HG02885 (cell line): ENCODE measurements around the gene ZNF780B.

Experiments used
- ATAC-seq: cut with Tn5 transposase; IDR thresholded peaks from one replicate; pipeline ENCODE4 v1.9.1; 2021; ENCODE audit warnings: mild to moderate bottlenecking; ENCODE audit not compliant: unreplicated experiment, poor library complexity

The ZNF780B gene

DNA sequence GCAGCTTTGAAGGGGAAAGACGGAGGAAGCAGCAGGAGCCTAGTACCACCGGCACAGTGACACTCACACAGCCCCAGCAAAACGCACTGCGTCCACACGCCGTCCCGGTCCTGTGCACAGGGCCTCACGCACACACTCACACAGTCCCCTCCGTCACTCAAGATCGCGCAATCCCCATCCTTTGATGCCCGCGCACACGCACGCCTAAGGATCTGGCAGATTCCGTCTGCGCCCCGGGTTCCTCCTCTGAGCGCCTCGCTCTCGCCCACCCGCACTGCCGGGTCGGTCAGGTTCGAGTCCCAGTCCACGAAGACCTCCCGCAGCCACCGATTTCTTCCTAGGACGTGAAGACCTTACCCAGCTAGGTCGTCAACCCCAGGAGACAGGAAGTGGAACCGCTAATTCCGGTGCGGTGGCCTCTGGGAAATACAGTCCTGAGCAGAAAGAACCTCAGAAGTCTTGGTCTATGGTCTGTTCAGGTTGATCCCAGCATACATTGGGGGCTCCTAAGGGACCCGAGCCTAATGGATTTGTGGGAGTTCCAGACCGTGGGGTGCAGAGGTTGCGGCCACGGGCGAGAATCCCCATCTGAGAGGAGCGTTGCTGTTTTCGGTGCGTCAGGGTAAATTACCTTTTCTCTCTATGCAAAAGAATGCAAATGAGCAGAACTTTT, at the start of gene ZNF780B:
ZNF780B (minus strand) TSS at position 400 of the 673 bp plus-strand sequence. CDS start 5,899 bp downstream, outside the sequence.
- ATAC-seq, result peak; percentile 79

DNA sequence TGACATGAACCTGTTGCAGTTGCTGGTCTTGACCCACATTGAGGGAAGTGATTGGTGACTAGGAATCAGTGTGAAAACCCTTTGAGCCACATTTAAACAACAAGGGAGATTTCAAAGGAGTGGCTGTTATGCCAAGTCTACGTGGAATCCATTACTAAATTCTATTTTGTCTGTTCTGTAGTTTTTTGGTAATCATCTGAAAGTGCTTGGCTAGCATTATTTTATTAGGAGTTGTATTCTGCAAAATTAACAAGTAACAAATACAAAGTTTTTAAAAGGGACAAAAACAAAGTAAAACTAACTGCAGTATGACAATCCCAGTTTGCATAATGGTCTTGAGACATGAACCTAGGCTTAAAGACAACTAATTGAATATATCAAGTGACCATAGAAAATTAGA, 48.7 kb upstream of the ZNF780B start:
- ATAC-seq, result no peak

DNA sequence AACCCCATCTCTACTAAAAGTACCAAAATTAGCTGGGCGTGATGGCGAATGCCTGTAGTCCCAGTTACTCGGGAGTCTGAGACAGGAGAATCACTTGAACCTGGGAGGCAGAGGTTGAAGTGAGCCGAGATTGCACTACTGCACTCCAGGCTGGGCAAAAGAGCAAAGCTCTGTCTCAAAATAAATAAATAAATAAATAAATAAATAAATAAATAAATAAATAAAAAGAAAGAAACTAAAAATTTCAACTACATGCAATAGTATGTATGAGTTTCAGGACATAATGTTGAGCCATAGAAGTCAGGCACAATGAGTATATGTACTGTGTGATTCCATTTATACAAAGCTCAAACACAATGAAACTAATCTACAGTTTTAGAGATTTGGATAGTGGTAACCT, 47.6 kb upstream of the ZNF780B start:
- no peak for ATAC-seq

DNA sequence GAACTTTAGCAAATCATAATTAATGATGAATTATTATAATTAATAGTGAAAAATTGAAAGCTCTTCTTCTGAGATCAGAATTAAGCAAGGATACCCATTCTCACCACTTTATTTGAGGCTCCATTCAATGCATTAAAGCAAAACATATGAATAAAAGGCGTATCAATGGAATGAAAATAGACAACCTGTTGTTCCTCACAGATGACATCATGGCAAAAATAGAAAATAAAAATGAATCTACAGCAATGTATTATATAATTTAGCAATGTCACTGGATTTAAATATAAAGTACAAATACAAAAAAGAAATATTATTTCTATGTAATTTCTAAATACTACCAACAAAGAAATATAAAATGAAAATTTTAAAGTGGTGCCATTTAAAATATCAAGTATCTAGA, 45.8 kb upstream of the ZNF780B start:
- no peak for ATAC-seq

DNA sequence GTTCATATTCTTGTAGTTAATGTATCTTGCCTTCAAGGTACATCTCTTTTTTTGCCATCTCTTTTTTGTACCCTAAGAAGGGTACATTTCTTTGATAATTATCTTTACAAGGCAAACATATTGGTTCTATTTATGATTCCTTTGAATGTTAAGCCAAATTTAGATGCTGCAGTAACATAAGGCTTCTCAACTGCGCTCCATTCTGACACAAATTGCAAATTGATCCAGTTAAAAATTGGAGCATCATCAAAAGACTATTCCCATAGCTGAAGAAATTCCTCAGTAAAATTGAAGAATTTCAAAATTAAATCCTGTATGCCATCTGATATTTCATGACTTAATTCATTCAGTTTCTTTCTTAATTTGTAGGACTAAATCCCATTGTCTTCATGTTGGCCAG, 37.4 kb upstream of the ZNF780B start:
- ATAC-seq, result no peak

DNA sequence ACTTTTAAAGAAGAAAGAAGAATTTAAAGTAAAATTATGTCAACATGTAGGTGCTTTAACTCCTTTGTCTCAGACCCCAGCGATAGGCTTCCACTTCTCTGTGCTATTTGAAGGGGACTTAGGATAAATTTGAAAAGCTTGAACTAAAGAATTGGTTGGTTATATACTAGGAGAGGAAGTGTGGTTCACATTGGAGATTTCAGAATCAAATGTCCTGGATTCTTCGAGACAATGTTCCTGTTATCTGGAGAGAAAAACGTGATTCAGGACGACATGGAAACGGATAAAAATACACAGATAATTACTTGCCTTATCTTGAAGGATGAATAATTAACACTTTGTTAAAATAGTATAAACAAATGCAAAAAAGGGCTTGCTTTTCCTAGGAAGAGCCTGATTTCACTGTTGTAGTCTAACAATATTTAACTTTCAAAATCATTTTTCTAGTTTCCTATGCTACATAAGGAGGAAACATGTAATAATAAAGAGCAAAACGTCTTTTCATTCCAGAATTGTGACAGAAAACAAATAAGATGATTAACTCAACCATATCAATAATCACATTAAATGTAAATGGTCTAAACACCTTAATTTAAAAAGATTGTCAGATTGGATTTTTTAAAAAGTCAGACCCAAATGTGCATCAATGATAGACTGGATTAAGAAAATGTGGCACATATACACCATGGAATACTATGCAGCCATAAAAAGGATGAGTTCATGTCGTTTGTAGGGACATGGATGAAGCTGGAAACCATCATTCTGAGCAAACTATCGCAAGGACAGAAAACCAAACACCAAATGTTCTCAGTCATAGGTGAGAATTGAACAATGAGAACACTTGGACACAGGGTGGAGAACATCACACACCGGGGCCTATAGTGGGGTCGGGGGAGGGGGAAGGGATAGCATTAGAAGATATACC, 35.4 kb upstream of the ZNF780B start:
- no peak for ATAC-seq

DNA sequence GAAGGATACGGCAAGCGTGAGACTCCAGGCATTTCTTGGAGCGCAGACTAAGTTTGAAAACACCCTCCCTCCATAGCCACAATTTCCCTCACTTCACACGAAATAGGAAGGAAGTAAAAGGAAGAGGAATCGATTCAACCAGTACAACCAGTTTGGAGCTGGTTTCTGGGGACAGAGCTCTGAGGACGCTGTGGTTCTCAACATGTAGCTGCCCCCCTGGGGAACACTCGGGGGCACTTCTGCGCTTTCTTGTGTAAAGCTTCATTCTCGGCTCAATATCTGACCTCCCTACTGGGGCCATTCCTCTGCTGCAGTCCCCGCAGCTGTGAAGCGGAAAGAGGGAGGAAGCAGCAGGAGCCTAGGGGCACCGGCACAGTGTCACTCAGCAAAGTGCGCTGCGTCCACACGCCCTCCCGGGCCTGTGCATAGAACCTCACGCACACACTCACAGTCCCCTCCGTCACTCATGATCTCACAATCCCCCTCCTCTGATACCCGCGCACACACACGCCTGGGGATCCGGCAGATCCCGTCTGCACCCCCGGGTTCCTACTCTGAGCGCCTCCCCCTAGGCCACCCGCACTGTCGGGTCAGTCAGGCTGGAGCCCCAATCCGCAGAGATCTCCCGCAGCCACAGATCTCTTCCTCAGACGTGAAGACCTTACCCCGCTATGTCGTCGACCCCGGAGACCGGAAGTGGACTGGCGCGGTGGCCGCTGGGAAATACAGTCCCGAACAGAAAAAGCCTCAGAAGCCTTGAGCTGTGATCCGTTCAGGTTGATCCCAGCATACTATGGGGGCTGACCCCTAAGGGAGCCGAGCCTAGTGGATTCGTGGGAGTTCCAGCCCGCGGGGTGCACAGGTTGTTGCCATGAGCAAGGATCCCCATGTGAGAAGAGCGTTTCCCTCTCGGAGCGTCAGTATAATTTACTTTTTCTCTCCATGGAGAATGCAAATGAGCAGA, 34.5 kb upstream of the ZNF780B start, which contains the start of gene ZNF780A:
ZNF780A (minus strand) TSS at position 703 of the 964 bp plus-strand sequence. CDS start 6,190 bp downstream, outside the sequence.
- ATAC-seq, result peak; percentile 84

DNA sequence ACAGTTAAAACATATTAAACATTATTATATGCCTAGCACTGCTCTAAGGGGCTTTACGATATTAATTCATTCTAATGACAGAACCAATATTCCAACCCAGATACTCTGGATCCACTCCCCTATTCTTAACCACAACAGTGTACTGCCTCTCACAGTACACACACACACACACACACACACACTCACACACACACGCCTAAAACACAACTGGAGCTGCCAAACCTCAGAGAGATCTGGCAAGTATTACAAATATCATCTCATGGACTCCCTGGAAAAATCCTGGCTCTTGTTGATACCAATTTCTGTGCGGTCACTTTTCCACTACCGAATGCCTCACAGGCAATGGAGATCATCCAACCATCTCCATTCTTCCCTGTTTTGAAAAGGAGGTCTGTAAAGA, 33.4 kb upstream of the ZNF780B start:
- no peak for ATAC-seq

DNA sequence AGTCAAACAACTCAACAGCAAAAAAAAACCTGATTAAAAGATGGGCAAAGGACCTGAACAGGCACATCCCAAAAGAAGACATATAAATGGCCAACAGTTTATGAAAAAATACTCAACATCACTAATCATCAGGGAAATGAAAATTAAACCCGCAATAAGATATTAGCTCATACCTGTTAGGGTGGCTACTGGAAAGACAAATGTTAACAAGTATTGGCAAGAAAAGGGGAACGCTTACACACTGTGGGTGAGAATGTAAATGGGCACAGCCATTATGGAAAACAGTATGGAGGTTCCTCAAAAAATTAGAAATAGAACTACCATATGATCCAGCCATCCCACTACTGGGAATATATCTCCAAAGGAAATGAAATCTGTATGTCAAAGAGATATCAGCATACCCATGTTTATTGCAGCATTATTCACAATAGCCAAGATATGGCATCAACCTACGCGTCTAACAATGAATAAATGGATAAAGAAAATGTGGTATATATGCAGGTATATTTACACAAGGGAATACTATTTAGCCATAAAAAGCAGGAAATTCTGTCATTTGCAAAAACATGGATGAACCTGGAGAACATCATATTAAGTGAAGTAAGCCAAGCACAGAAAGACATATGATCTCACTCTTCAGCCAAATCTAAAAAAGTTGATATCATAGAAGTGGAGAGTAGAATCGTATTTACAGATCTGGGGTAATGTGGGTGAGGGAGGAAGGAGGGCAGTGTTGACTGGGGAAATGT, 32.4 kb upstream of the ZNF780B start:
- ATAC-seq, result no peak

DNA sequence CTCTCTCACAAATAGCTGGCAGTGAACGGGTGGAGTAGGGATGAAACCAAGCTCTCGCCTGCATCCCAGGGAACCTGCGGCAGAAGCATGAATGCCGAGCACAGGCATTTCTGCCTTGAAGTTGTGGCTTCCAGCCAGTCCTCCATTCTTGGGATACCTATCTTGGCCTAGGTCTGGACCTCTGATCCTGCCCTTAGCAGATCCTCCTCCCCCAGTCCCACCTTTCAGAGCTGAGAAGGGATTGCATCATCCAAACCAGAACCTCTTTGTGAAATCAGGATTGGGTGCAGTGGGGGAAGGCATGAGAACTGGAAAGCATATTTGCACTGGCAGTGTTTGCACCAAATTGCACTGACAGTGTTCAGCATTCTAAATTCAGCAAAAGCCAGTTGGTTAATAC, 28.9 kb upstream of the ZNF780B start:
- no peak for ATAC-seq

DNA sequence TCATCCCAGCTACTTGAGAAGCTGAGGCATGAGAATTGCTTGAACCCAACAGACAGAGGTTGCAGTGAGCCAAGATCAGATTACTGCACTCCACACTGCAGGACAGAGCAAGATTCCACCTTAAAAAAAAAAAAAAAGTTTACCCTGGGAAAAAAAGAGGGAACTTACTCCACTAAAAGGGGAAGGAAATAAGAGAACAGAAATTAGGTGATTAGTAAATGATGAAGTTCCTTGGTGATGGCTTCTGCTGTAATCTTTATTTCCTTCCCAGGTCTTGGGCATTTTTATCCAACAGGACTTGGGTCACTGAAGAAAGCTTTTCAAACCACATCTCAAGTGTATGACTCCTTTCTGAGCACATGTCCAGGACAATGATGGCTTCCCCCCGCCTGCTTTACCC, 25.4 kb upstream of the ZNF780B start:
- no peak for ATAC-seq

DNA sequence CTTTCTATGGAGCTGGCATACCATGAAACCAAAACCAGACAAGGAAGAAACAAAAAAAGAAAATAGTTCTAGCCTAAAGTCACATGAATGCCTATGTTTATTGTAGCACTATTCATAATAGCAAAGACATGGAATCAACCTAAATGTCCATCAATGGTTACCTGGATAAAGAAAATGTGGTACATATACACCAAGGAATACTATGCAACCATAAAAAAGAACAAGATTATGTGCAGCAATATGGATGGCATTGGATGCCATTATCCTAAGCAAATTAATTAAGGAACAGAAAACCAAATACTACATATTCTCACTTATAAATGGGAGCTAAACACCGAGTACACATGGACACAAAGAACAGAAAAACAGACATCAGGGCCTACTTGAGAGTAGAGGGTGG, 24.3 kb upstream of the ZNF780B start:
- no peak for ATAC-seq

DNA sequence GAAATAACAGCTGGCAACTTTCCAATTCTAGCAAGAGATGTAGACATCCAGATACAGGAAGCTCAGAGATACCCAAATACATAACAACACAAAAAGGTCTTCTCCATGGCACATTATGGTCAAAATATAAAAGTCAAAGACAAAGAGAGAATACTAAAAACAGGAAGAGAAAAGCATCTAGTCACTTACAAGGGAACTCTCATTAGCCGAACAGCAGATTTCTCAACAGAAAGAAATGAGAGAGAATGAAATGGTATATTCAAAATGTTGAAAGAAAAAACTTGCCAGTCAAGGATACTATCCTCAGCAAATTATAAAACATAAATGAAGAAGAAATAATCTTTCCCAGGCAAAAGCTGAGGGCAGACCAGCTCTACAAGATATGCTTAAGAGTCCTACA, 22.3 kb upstream of the ZNF780B start:
- ATAC-seq, result no peak

DNA sequence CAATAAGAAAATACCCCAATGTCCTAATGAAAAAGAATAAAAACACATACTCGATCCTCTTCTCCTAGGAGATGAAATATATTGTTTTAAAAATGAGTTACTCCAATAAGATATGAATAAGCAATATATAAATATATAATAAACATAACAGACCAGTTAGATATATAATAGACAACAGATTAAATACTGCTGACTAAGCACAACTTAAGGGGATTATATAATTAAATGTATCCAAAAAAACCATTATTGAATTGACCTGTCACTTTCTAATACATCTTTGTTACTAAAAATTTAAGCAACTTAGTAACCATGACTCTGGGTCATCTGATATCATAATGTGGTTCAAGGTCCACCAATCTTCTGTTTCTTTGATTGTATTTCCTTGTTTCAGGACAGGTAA, 14.0 kb upstream of the ZNF780B start:
- no peak for ATAC-seq

DNA sequence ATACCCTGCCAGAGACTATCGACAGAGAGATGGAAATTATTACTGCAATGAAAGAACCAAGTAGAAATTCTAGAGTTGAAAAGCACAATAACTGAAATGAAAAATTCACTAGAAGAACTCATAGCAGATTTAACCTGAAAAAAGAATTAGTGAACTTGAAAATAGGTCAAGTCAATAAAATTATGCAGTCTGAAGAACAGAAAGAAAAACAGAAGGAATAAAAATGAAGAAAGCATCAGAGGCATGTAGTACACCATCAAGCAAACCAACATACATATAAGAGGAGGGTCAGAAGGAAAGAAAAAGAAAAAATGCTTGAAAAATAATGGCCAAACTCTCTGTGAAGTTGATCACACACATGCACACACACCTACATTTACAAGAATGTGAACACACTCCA, 3.6 kb upstream of the ZNF780B start:
- no peak for ATAC-seq

DNA sequence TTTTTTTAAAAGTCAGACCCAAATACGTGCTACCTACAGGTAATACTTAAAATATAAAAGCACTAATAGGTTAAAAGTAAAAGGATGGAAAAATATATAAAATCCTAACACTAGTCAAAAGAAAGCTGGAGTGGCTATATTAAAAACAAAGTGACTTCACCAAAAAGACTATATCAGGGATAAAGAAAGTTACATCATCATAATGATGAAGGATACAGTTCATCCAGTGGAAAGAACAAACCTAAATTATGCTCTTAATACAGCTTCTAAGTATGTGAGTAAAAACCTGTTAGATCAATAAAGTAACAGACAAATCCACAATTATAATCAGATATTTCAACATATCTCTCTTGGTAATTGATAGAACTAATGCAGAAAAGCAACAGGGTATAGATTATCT, 1.1 kb upstream of the ZNF780B start:
- ATAC-seq, result no peak

DNA sequence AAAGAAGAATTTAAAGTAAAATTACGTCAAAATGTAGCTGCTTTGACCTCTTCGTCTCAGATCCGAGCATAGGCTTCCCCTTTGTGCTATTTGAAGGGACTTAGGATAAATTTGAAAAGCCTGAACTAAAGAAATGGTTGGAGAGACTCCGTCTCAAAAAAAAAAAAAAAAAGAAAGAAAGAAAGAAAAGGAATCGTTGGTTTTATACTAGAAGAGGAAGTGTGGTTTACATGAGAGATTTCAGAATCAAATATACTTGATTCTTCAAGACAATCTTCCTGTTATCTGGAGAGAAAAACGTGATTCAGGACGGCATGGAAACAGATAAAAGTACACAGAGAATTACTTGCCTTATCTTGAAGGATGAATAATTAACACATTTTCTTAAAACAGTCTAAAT, 474 bp upstream of the ZNF780B start:
- no peak for ATAC-seq

DNA sequence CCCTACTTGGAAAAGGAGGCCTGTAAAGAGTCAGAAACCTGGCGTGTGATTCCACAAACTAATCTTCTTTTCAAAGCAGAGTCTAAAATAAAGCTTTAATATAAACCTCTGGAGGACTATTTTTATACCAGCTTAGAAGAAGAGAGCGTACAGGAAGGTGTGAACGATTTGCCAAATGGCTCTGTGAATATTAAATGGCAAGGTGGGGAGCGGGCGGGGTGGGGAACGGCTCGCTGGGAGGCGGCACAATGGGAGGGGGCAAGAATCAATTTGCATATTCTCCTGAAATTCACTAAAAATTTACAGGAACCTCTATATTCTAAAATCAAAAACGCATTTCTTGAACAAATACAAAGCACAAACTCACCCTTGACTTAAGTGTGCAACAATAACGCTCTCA, 982 bp downstream of the ZNF780B start:
- no peak for ATAC-seq

DNA sequence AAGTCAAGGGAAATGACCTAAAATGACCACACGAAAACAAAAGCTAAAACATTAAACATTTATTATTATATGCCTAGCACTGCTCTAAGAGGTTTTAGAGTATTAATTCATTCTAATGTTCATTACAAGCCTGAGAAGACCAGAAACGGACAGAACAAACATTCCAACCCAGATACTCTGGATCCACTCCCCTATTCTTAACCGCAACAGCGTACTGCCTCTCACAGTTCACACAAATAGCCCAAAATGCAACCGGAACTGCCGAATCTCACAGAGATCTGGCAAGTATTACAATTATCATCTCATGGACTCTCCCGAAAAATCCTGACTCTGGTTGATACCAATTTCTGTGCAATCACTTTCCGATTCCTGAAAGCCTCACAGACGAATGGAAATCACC, 1.4 kb downstream of the ZNF780B start:
- ATAC-seq, result no peak

DNA sequence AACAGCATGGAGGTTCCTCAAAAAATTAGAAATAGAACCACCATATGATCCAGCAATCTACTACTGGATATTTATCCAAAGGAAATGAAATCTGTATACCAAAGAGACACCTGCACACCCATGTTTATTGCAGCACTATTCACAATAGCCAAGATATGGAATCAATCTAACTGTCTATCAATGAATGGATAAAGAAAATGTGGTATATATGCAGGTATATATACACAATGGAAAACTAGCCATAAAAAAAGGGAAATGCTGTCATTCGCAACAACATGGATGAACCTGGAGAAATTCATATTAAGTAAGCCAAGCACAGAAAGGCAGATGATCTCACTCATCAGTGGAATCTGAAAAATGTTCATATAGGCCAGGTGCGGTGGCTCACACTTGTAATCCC, 2.5 kb downstream of the ZNF780B start:
- ATAC-seq, result no peak
